Lower lobe of right lung (tissue), 2 donors: Measurements from ENCODE around the gene ATXN1. TPM values are rescaled to one million over a fixed set of nuclear protein-coding genes. Genes with fewer than 3 reads are reported as not detected.
A peak's percentile ranks its signal among the peaks of the same experiment; 100 is the strongest.

Experiments used
- ATAC-seq, 2 donors: fragments of 200-7000 bp; cut with Tn5 transposase; one replicate each; pipeline ENCODE4 v1.9.1; 2020 to 2022; ENCODE audit warnings: mild to moderate bottlenecking in 2 of 2, moderate library complexity in 2 of 2
- DNase-seq: peaks from one replicate; pipeline ENCODE4 v3.0.0-alpha.2; 2020
- H3K27ac ChIP-seq: fragments of 200-600 bp; one replicate; pipeline ENCODE4 v1.8.0; 2022
- H3K27me3 ChIP-seq: fragments of 200-600 bp; one replicate; pipeline ENCODE4 v1.8.0; 2022; ENCODE audit warnings: low read depth
- H3K36me3 ChIP-seq: fragments of 200-600 bp; one replicate; pipeline ENCODE4 v1.8.0; 2022; ENCODE audit warnings: mild to moderate bottlenecking
- H3K4me1 ChIP-seq: fragments of 200-600 bp; one replicate; pipeline ENCODE4 v1.8.0; 2022
- H3K4me3 ChIP-seq: fragments of 200-600 bp; one replicate; pipeline ENCODE4 v1.8.0; 2022; ENCODE audit warnings: mild to moderate bottlenecking
- H3K9me3 ChIP-seq: fragments of 200-600 bp; one replicate; pipeline ENCODE4 v1.8.0; 2022
- CTCF ChIP-seq: fragments of 200-600 bp; IDR thresholded peaks from one replicate; pipeline ENCODE4 v1.8.0; 2022; ENCODE audit warnings: antibody characterized with exemption, mild to moderate bottlenecking
- intact Hi-C: fragments of 100-400 bp; cut with DNase I; formaldehyde crosslinking; loops from one replicate; pipeline ENCODE4 v1.11.0; 2022
- total RNA-seq: library from RNA; stranded (reverse); fragmentation: NEBNext Ultra II Directional; extraction: Animal tissue kit (Norgen Biotek cat#: 25700); gene quantifications from one replicate; pipeline ENCODE4 v1.2.1, GENCODE V29; 2021
- donor health status: DM: no; HTN: yes; CAD: no; lungs with severe emphysema.

The ATXN1 gene
- total RNA-seq, 1 donor from 2014 or later, result 75.9 TPM

GRCh38 chr6:16595514-16596120, 165.6 kb downstream of the ATXN1 start:
- no peak for DNase-seq
- Histone ChIP-seq H3K4me1 (peaks cover 3% of the 10 kb centered on the region), H3K27me3 (no peaks in the 10 kb centered on the region), H3K27ac (no peak overlapping the region), H3K36me3 (no peaks in the 10 kb centered on the region), H3K9me3 (no peaks in the 10 kb centered on the region), H3K4me3 (no peak overlapping the region)
- no peak for TF ChIP-seq CTCF
- intact Hi-C loops, result no loop called here
- no peak for ATAC-seq

- Histone ChIP-seq H3K9me3 (no peaks in the 10 kb centered on the region), H3K36me3 (no peaks in the 10 kb centered on the region), H3K27me3 (no peaks in the 10 kb centered on the region), H3K4me3 (no peak overlapping the region), H3K27ac (no peak overlapping the region), H3K4me1 (peaks cover 3% of the 10 kb centered on the region)
- DNase-seq (no peak), ATAC-seq (peak in 1 of 2 donors; percentile 40)
- intact Hi-C loops, result no loop called here
- TF ChIP-seq CTCF, result no peak
These were observed 166.4 kb downstream of the ATXN1 start for GRCh38 chr6:16594849-16595248.

- H3K4me1 ChIP-seq, result peaks cover 3% of the 10 kb centered on the region
- no peak overlapping the region for H3K4me3 ChIP-seq
- TF ChIP-seq CTCF, result no peak
- no peaks in the 10 kb centered on the region for H3K36me3 ChIP-seq
- no peaks in the 10 kb centered on the region for H3K9me3 ChIP-seq
- H3K27ac ChIP-seq, result no peak overlapping the region
- intact Hi-C loops, result no loop called here
- no peaks in the 10 kb centered on the region for H3K27me3 ChIP-seq
- no peak for ATAC-seq
- DNase-seq, result no peak
These were observed 168.9 kb downstream of the ATXN1 start for GRCh38 chr6:16592223-16592911.

- Histone ChIP-seq H3K36me3 (no peaks in the 10 kb centered on the region), H3K27me3 (no peaks in the 10 kb centered on the region), H3K27ac (no peak overlapping the region), H3K9me3 (no peaks in the 10 kb centered on the region), H3K4me1 (peaks cover 6% of the 10 kb centered on the region), H3K4me3 (no peak overlapping the region)
- intact Hi-C loops, result no loop called here
- DNase-seq (no peak), ATAC-seq (no peak)
- TF ChIP-seq CTCF, result no peak
These were observed 169.7 kb downstream of the ATXN1 start for GRCh38 chr6:16591396-16592222.

GRCh38 chr6:16585805-16586204, 175.5 kb downstream of the ATXN1 start:
- no peak overlapping the region for H3K27ac ChIP-seq
- H3K9me3 ChIP-seq, result no peaks in the 10 kb centered on the region
- H3K4me1 ChIP-seq, result peaks cover 10% of the 10 kb centered on the region
- ATAC-seq, result peak; percentile 59 to 67
- DNase-seq, result no peak
- no peak for TF ChIP-seq CTCF
- intact Hi-C loops, result no loop called here
- peaks cover 22% of the 10 kb centered on the region for H3K36me3 ChIP-seq
- H3K4me3 ChIP-seq, result peak overlapping the region; percentile 29
- no peaks in the 10 kb centered on the region for H3K27me3 ChIP-seq
